Spleen (tissue), 7 donors: ENCODE results near the gene ONECUT2.

Experiments
- CTCF ChIP-seq, 11 experiments: fragments of 200-600 bp in 7 of 11; fragments of 450-650 bp in 4 of 11; sonication (generic) in 4 of 11; IDR thresholded peaks in 8 of 11; conservative IDR thresholded peaks in 3 of 11; 1 replicate in 7 of 11; 2 replicates in 4 of 11; pipeline versions ENCODE4 v1.4.0 to v1.8.0; 2016 to 2021; ENCODE audit warnings: antibody characterized with exemption in 11 of 11, inconsistent platforms in 4 of 11, mild to moderate bottlenecking in 1 of 11
- POLR2A ChIP-seq, 3 donors: fragments of 450-650 bp; IDR thresholded peaks; one replicate each; pipeline ENCODE4 v1.5.1; 2017; ENCODE audit warnings: antibody characterized with exemption in 3 of 3, mild to moderate bottlenecking in 1 of 3
- POLR2AphosphoS5 ChIP-seq, 3 donors: sonication (generic); formaldehyde crosslinking; IDR thresholded peaks; one replicate each; pipeline ENCODE4 v1.5.1; 2017; ENCODE audit warnings: antibody characterized with exemption in 3 of 3
- donor health status: DM: no; HTN: no; CAD: no; lungs with moderate emphysema.
- donor health status: DM: no; HTN: no; CAD: no.
- donor health status: DM: no; HTN: no; CAD: no.

- no peak for TF ChIP-seq POLR2A (IDR thresholded peaks at IDR 0.05)
- TF ChIP-seq CTCF (IDR thresholded peaks at IDR 0.05 in 8 of 11, conservative IDR thresholded peaks at IDR 0.05 in 3 of 11) = no peak
- no peak for TF ChIP-seq POLR2AphosphoS5 (IDR thresholded peaks at IDR 0.05)
Measured at GRCh38 chr18:57425096-57425495, 10.1 kb upstream of the ONECUT2 start.
